Coronary artery (tissue), 2 donors: ENCODE data around the gene TGFB1I1.

Source experiments
- DNase-seq: peaks from one replicate; pipeline ENCODE4 v3.0.0-alpha.2; 2017; ENCODE audit warnings: low spot score
- H3K27ac ChIP-seq, 2 donors: fragments of 200-600 bp; sonication (generic); one replicate each; pipeline ENCODE4 v1.5.1; 2016 to 2019
- H3K4me3 ChIP-seq: fragments of 200-600 bp; sonication (generic); 2 replicates; pipeline ENCODE4 v1.5.1; 2016; ENCODE audit warnings: mild to moderate bottlenecking, moderate library complexity
- CTCF ChIP-seq: fragments of 200-600 bp; sonication (generic); IDR thresholded peaks from one replicate; pipeline ENCODE4 v1.5.1; 2019; ENCODE audit warnings: antibody characterized with exemption

TGFB1I1 gene

GRCh38 chr16:31465788-31466370 lies 6.1 kb upstream of the TGFB1I1 start:
- no peak overlapping the region for H3K27ac ChIP-seq
- no peak for DNase-seq
- TF ChIP-seq CTCF: no peak
- H3K4me3 ChIP-seq: no peak overlapping the region

GRCh38 chr16:31466381-31466841 lies 5.5 kb upstream of the TGFB1I1 start:
- no peak for DNase-seq
- Histone ChIP-seq H3K4me3 (no peak overlapping the region), H3K27ac (no peak overlapping the region)
- no peak for TF ChIP-seq CTCF

GRCh38 chr16:31467151-31467773 lies 4.7 kb upstream of the TGFB1I1 start:
- Histone ChIP-seq H3K27ac (no peak overlapping the region), H3K4me3 (no peak overlapping the region)
- DNase-seq: no peak
- TF ChIP-seq CTCF: no peak

- no peak overlapping the region for H3K27ac ChIP-seq
- TF ChIP-seq CTCF: no peak
- no peak for DNase-seq
- H3K4me3 ChIP-seq: no peak overlapping the region
These were observed 4.1 kb upstream of the TGFB1I1 start for GRCh38 chr16:31467858-31468257.

GRCh38 chr16:31470615-31471014 lies 1.3 kb upstream of the TGFB1I1 start:
- Histone ChIP-seq H3K27ac (peak overlapping the region; percentile 78 to 97), H3K4me3 (peak overlapping the region; percentile 80)
- DNase-seq: no peak
- TF ChIP-seq CTCF: no peak

- peak overlapping the region; percentile 78 to 97 for H3K27ac ChIP-seq
- TF ChIP-seq CTCF: no peak
- DNase-seq: no peak
- H3K4me3 ChIP-seq: peak overlapping the region; percentile 80
These were observed 594 bp upstream of the TGFB1I1 start for GRCh38 chr16:31471241-31471874.
